ENCODE results near the gene PAQR8. TPM values are rescaled to one million over a fixed set of nuclear protein-coding genes. Genes with fewer than 3 reads are reported as not detected.
A peak's percentile ranks its signal among the peaks of the same experiment; 100 is the strongest.

PAQR8 gene
- total and polyA plus RNA-seq, 4 donors = 0.43 to 3.3 (median 0.74) TPM

DNA sequence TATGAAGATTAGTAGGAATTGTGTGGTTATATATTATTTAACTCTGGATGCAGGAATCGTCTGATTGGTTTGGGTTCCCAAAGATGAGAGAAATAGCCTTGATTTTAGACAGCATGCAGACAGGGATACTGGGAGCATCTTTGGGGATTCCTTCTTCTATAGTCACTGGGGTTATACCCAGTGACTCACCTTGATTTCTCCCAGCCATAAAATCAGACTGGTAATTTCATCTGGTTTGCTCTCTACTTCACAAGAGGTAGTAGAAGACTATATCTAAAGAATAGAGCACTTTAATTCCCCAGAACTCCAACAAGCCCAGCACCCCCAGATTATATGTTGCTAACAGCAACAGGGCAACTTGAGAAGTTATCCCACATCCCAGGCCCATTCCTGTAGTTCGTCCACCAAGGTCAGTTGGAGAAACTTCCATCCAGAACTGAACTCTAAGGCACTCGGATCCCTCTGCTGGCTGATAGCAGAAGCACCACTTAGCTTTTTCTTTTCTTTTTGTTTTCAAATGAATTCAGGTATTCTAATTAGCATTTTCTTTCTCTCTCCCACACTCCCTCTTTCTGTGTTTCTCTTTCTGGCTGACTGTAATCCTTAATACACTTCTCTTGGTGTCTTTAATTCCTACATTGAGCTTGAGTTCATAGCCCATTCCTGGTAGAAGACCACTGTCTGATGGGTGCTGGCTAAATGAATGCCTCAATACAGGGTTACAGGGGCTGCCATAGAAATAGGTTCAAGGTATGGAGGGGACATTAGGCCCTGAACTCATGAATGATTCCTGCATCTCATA, 37.8 kb downstream of the PAQR8 start:
- peaks cover 0 to 4% (median 0%) of the 10 kb centered on the region in 4 donors for H3K36me3 ChIP-seq (ENCODE audit: control insufficient read depth in 4 of 4, insufficient read depth in 3 of 4, low read depth in 1 of 4, low read length in 3 of 4)
- H3K9me3 ChIP-seq (ENCODE audit: control insufficient read depth in 4 of 4, low read length in 3 of 4) = no peaks in the 10 kb centered on the region
- no peaks in the 10 kb centered on the region for H3K4me1 ChIP-seq (ENCODE audit: control insufficient read depth in 4 of 4, insufficient read depth in 4 of 4, low read length in 3 of 4)
- no peak overlapping the region for H3K4me3 ChIP-seq (ENCODE audit: low read depth in 1 of 3, low read length in 3 of 3)
- no peak for DNase-seq (ENCODE audit: low spot score)
- 33% methylated on average over 3 of the region's 3 CpGs for WGBS
- H3K9ac ChIP-seq (ENCODE audit: low read depth in 1 of 2, low read length in 2 of 2) = no peak overlapping the region
- H3K27ac ChIP-seq (ENCODE audit: low read depth in 1 of 2, low read length in 2 of 2) = no peak overlapping the region
- no peaks in the 10 kb centered on the region for H3K27me3 ChIP-seq (ENCODE audit: control insufficient read depth in 4 of 4, insufficient read depth in 4 of 4, low read length in 3 of 4)
- TF ChIP-seq HNF4A (conservative IDR thresholded peaks at IDR 0.05) = no peak
- TF ChIP-seq NR2F2 (IDR thresholded peaks at IDR 0.05) = no peak
- peak; percentile 4 for TF ChIP-seq FOXA1 (IDR thresholded peaks at IDR 0.05)
- TF ChIP-seq, protein P1, sequence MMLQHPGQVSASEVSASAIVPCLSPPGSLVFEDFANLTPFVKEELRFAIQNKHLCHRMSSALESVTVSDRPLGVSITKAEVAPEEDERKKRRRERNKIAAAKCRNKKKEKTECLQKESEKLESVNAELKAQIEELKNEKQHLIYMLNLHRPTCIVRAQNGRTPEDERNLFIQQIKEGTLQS (IDR thresholded peaks at IDR 0.05) = no peak
- TF ChIP-seq FOXA2 (IDR thresholded peaks at IDR 0.05) = no peak
- peak in 1 of 2 donors; percentile 13 for TF ChIP-seq RXRA (IDR thresholded peaks at IDR 0.05)
- TF ChIP-seq, protein P2, sequence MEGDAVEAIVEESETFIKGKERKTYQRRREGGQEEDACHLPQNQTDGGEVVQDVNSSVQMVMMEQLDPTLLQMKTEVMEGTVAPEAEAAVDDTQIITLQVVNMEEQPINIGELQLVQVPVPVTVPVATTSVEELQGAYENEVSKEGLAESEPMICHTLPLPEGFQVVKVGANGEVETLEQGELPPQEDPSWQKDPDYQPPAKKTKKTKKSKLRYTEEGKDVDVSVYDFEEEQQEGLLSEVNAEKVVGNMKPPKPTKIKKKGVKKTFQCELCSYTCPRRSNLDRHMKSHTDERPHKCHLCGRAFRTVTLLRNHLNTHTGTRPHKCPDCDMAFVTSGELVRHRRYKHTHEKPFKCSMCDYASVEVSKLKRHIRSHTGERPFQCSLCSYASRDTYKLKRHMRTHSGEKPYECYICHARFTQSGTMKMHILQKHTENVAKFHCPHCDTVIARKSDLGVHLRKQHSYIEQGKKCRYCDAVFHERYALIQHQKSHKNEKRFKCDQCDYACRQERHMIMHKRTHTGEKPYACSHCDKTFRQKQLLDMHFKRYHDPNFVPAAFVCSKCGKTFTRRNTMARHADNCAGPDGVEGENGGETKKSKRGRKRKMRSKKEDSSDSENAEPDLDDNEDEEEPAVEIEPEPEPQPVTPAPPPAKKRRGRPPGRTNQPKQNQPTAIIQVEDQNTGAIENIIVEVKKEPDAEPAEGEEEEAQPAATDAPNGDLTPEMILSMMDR (IDR thresholded peaks at IDR 0.05; ENCODE audit: low read depth, low read length, missing input control) = peak; percentile 88
- peak; percentile 95 for TF ChIP-seq RAD21 (IDR thresholded peaks at IDR 0.05)
- TF ChIP-seq, protein P3, sequence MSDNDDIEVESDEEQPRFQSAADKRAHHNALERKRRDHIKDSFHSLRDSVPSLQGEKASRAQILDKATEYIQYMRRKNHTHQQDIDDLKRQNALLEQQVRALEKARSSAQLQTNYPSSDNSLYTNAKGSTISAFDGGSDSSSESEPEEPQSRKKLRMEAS (IDR thresholded peaks at IDR 0.05) = no peak

DNA sequence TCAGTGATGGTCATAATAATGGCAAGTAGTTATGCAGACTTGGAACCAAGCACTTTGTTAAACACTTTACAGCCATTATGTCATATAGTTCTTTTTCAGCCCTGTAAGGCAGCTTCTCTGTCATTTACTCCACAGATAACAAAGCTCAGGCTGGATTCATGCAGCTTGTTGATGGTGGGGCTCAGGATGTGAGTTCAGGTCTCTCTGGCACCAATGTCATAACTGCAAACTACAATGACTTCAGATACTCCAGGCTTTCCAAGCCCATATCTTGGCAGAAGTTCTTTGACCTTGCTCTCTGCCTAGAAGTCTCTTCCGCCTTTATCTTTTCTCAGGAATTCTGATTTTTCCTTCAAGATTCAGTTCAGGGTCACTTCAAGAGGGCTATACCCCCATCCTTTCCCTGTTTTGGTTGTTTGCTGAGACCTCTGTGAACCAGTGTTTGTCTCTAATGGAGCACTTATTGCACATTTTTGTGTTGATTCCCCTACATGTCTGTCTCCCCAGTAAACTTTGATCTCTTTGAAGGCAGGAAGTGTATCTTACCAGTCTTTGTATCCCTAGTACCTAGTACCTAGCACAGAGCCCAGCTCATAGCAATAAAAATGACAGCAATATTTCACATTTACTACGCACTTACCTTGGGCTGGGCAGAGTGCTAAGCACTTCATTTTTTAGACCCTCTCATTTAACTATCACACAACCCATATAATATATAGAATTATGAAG, 38.5 kb downstream of the PAQR8 start:
- Histone ChIP-seq H3K4me3 (ENCODE audit: low read depth in 1 of 3, low read length in 3 of 3) (no peak overlapping the region), H3K36me3 (ENCODE audit: control insufficient read depth in 4 of 4, insufficient read depth in 3 of 4, low read depth in 1 of 4, low read length in 3 of 4) (peaks cover 0 to 4% (median 0%) of the 10 kb centered on the region in 4 donors), H3K4me1 (ENCODE audit: control insufficient read depth in 4 of 4, insufficient read depth in 4 of 4, low read length in 3 of 4) (no peaks in the 10 kb centered on the region), H3K27ac (ENCODE audit: low read depth in 1 of 2, low read length in 2 of 2) (no peak overlapping the region), H3K9me3 (ENCODE audit: control insufficient read depth in 4 of 4, low read length in 3 of 4) (no peaks in the 10 kb centered on the region), H3K9ac (ENCODE audit: low read depth in 1 of 2, low read length in 2 of 2) (no peak overlapping the region), H3K27me3 (ENCODE audit: control insufficient read depth in 4 of 4, insufficient read depth in 4 of 4, low read length in 3 of 4) (no peaks in the 10 kb centered on the region)
- TF ChIP-seq, protein P1 (IDR thresholded peaks at IDR 0.05) = no peak
- TF ChIP-seq REST (IDR thresholded peaks at IDR 0.05) (no peak), ZBTB33 (IDR thresholded peaks at IDR 0.05) (no peak), HNF4A (conservative IDR thresholded peaks at IDR 0.05) (no peak), RAD21 (IDR thresholded peaks at IDR 0.05) (no peak), FOXA2 (IDR thresholded peaks at IDR 0.05) (no peak)
- no peak for DNase-seq (ENCODE audit: low spot score)
- WGBS = 64% methylated on average over 2 of the region's 2 CpGs

Data from liver (tissue), 9 donors.